ENCODE data around the gene BANF2.

The BANF2 gene

DNA sequence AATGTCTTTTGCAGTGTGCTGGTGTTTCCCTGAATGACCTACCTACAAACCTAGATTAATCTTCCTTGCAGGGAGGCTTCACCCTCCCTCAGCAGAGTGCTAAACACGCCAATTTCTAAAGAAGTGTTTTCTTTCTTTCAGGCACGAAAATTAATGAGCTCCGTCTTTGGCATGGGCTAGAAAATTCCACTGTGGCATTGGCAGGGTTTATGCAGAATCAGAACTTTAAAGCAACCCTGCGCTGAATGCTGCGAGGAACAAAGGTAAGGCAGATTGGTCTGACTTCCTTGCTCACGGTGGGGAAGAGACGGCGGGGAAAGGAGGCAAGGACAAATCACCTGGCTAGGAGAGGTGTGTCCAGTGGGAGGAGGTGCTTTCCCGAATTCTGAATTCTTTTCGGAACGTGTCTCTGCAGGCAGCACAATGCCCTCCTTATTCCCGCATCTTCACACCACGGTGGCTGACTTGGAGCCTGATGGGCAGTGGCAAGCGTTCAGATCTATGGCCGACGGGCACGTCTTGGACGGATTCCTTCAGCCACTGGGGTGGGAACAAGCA lies 6.2 kb upstream of the BANF2 start:
- Histone ChIP-seq H3K14ac (ENCODE audit: low read length in 2 of 2) (no peak overlapping the region), H2AK5ac (ENCODE audit: low read length, severe bottlenecking) (no peak overlapping the region), H2BK12ac (ENCODE audit: low read length in 2 of 2) (no peak overlapping the region), H2BK120ac (ENCODE audit: low read depth, low read length) (no peak overlapping the region), H2BK15ac (ENCODE audit: low read depth, poor library complexity, severe bottlenecking) (no peak overlapping the region), H3K18ac (ENCODE audit: low read depth in 1 of 2, low read length in 2 of 2) (no peak overlapping the region), H3K23ac (ENCODE audit: low read length in 2 of 2) (no peak overlapping the region), H3K27me3 (ENCODE audit: control insufficient read depth in 1 of 2, insufficient read depth in 1 of 2, low read length in 2 of 2) (peaks cover 9 to 14% of the 10 kb centered on the region in 2 experiments), H3K4me3 (ENCODE audit: insufficient read depth in 1 of 2, low read depth in 1 of 2, low read length in 2 of 2) (no peak overlapping the region), H3K27ac (ENCODE audit: low read length, poor library complexity, severe bottlenecking) (no peak overlapping the region), H3K9me3 (ENCODE audit: control insufficient read depth, low read length) (no peaks in the 10 kb centered on the region), H2AFZ (ENCODE audit: low read depth, low read length) (no peak overlapping the region), H3K4me1 (ENCODE audit: control insufficient read depth, insufficient read depth, low read depth, low read length) (no peaks in the 10 kb centered on the region), H2BK5ac (ENCODE audit: low read depth, low read length, poor library complexity, severe bottlenecking) (no peak overlapping the region), H3K36me3 (ENCODE audit: control insufficient read depth in 1 of 2, insufficient read depth in 2 of 2, low read depth in 1 of 2, low read length in 2 of 2) (no peaks in the 10 kb centered on the region), H3K4ac (ENCODE audit: low read depth in 1 of 2, low read length in 2 of 2) (no peak overlapping the region), H4K8ac (ENCODE audit: low read length) (no peak overlapping the region), H3K4me2 (ENCODE audit: low read length, poor library complexity, severe bottlenecking) (no peak overlapping the region), H3K9ac (ENCODE audit: low read length) (no peak overlapping the region), H4K91ac (ENCODE audit: low read length) (no peak overlapping the region), H3K79me1 (replicated peaks; ENCODE audit: low read length, poor library complexity, severe bottlenecking) (no peaks in the 10 kb centered on the region)
- no peak for DNase-seq
- 67% methylated on average over 18 of the region's 18 CpGs for WGBS

- Histone ChIP-seq H2BK15ac (ENCODE audit: low read depth, poor library complexity, severe bottlenecking) (no peak overlapping the region), H3K4me3 (ENCODE audit: insufficient read depth in 1 of 2, low read depth in 1 of 2, low read length in 2 of 2) (no peak overlapping the region), H3K27ac (ENCODE audit: low read length, poor library complexity, severe bottlenecking) (no peak overlapping the region), H4K91ac (ENCODE audit: low read length) (no peak overlapping the region), H3K9ac (ENCODE audit: low read length) (no peak overlapping the region), H3K4ac (ENCODE audit: low read depth in 1 of 2, low read length in 2 of 2) (no peak overlapping the region), H3K9me3 (ENCODE audit: control insufficient read depth, low read length) (no peaks in the 10 kb centered on the region), H3K23ac (ENCODE audit: low read length in 2 of 2) (no peak overlapping the region), H2AFZ (ENCODE audit: low read depth, low read length) (no peak overlapping the region), H3K18ac (ENCODE audit: low read depth in 1 of 2, low read length in 2 of 2) (no peak overlapping the region), H2BK120ac (ENCODE audit: low read depth, low read length) (no peak overlapping the region), H3K27me3 (ENCODE audit: control insufficient read depth in 1 of 2, insufficient read depth in 1 of 2, low read length in 2 of 2) (peaks cover 9 to 11% of the 10 kb centered on the region in 2 experiments), H3K79me1 (replicated peaks; ENCODE audit: low read length, poor library complexity, severe bottlenecking) (no peaks in the 10 kb centered on the region), H2BK12ac (ENCODE audit: low read length in 2 of 2) (no peak overlapping the region), H4K8ac (ENCODE audit: low read length) (no peak overlapping the region), H2AK5ac (ENCODE audit: low read length, severe bottlenecking) (no peak overlapping the region), H3K4me2 (ENCODE audit: low read length, poor library complexity, severe bottlenecking) (no peak overlapping the region), H2BK5ac (ENCODE audit: low read depth, low read length, poor library complexity, severe bottlenecking) (no peak overlapping the region), H3K14ac (ENCODE audit: low read length in 2 of 2) (no peak overlapping the region), H3K36me3 (ENCODE audit: control insufficient read depth in 1 of 2, insufficient read depth in 2 of 2, low read depth in 1 of 2, low read length in 2 of 2) (no peaks in the 10 kb centered on the region), H3K4me1 (ENCODE audit: control insufficient read depth, insufficient read depth, low read depth, low read length) (no peaks in the 10 kb centered on the region)
- DNase-seq = no peak
- WGBS = 100% methylated on average over 1 of the region's 3 CpGs
Observed at GRCh38 chr20:17694767-17695166, 5.0 kb upstream of the BANF2 start.

- H3K4me1 ChIP-seq (ENCODE audit: control insufficient read depth, insufficient read depth, low read depth, low read length) = no peaks in the 10 kb centered on the region
- H3K27me3 ChIP-seq (ENCODE audit: control insufficient read depth in 1 of 2, insufficient read depth in 1 of 2, low read length in 2 of 2) = peaks cover 11% of the 10 kb centered on the region in 2 experiments
- no peak overlapping the region for H3K18ac ChIP-seq (ENCODE audit: low read depth in 1 of 2, low read length in 2 of 2)
- no peaks in the 10 kb centered on the region for H3K79me1 ChIP-seq (replicated peaks; ENCODE audit: low read length, poor library complexity, severe bottlenecking)
- H4K8ac ChIP-seq (ENCODE audit: low read length) = no peak overlapping the region
- WGBS = 85% methylated on average over 1 of the region's 1 CpG
- H3K4me2 ChIP-seq (ENCODE audit: low read length, poor library complexity, severe bottlenecking) = no peak overlapping the region
- DNase-seq = no peak
- no peaks in the 10 kb centered on the region for H3K9me3 ChIP-seq (ENCODE audit: control insufficient read depth, low read length)
- no peak overlapping the region for H3K23ac ChIP-seq (ENCODE audit: low read length in 2 of 2)
- no peaks in the 10 kb centered on the region for H3K36me3 ChIP-seq (ENCODE audit: control insufficient read depth in 1 of 2, insufficient read depth in 2 of 2, low read depth in 1 of 2, low read length in 2 of 2)
- H3K27ac ChIP-seq (ENCODE audit: low read length, poor library complexity, severe bottlenecking) = no peak overlapping the region
- H2BK120ac ChIP-seq (ENCODE audit: low read depth, low read length) = no peak overlapping the region
- no peak overlapping the region for H3K4ac ChIP-seq (ENCODE audit: low read depth in 1 of 2, low read length in 2 of 2)
- no peak overlapping the region for H2AK5ac ChIP-seq (ENCODE audit: low read length, severe bottlenecking)
- no peak overlapping the region for H2BK5ac ChIP-seq (ENCODE audit: low read depth, low read length, poor library complexity, severe bottlenecking)
- H3K9ac ChIP-seq (ENCODE audit: low read length) = no peak overlapping the region
- no peak overlapping the region for H2BK12ac ChIP-seq (ENCODE audit: low read length in 2 of 2)
- no peak overlapping the region for H4K91ac ChIP-seq (ENCODE audit: low read length)
- H3K4me3 ChIP-seq (ENCODE audit: insufficient read depth in 1 of 2, low read depth in 1 of 2, low read length in 2 of 2) = no peak overlapping the region
- H2BK15ac ChIP-seq (ENCODE audit: low read depth, poor library complexity, severe bottlenecking) = no peak overlapping the region
- H2AFZ ChIP-seq (ENCODE audit: low read depth, low read length) = no peak overlapping the region
- H3K14ac ChIP-seq (ENCODE audit: low read length in 2 of 2) = no peak overlapping the region
Observed at GRCh38 chr20:17696287-17696686, 3.5 kb upstream of the BANF2 start.

GRCh38 chr20:17697171-17697570 lies 2.6 kb upstream of the BANF2 start:
- Histone ChIP-seq H2AFZ (ENCODE audit: low read depth, low read length) (no peak overlapping the region), H3K79me1 (replicated peaks; ENCODE audit: low read length, poor library complexity, severe bottlenecking) (no peaks in the 10 kb centered on the region), H3K23ac (ENCODE audit: low read length in 2 of 2) (no peak overlapping the region), H3K9ac (ENCODE audit: low read length) (no peak overlapping the region), H2BK5ac (ENCODE audit: low read depth, low read length, poor library complexity, severe bottlenecking) (no peak overlapping the region), H2BK15ac (ENCODE audit: low read depth, poor library complexity, severe bottlenecking) (no peak overlapping the region), H3K27me3 (ENCODE audit: control insufficient read depth in 1 of 2, insufficient read depth in 1 of 2, low read length in 2 of 2) (peaks cover 9 to 11% of the 10 kb centered on the region in 2 experiments), H3K4me2 (ENCODE audit: low read length, poor library complexity, severe bottlenecking) (no peak overlapping the region), H3K14ac (ENCODE audit: low read length in 2 of 2) (no peak overlapping the region), H3K27ac (ENCODE audit: low read length, poor library complexity, severe bottlenecking) (no peak overlapping the region), H3K36me3 (ENCODE audit: control insufficient read depth in 1 of 2, insufficient read depth in 2 of 2, low read depth in 1 of 2, low read length in 2 of 2) (no peaks in the 10 kb centered on the region), H3K9me3 (ENCODE audit: control insufficient read depth, low read length) (no peaks in the 10 kb centered on the region), H2AK5ac (ENCODE audit: low read length, severe bottlenecking) (no peak overlapping the region), H3K4ac (ENCODE audit: low read depth in 1 of 2, low read length in 2 of 2) (no peak overlapping the region), H2BK12ac (ENCODE audit: low read length in 2 of 2) (no peak overlapping the region), H3K4me1 (ENCODE audit: control insufficient read depth, insufficient read depth, low read depth, low read length) (no peaks in the 10 kb centered on the region), H3K4me3 (ENCODE audit: insufficient read depth in 1 of 2, low read depth in 1 of 2, low read length in 2 of 2) (no peak overlapping the region), H4K8ac (ENCODE audit: low read length) (no peak overlapping the region), H2BK120ac (ENCODE audit: low read depth, low read length) (no peak overlapping the region), H3K18ac (ENCODE audit: low read depth in 1 of 2, low read length in 2 of 2) (no peak overlapping the region), H4K91ac (ENCODE audit: low read length) (no peak overlapping the region)
- DNase-seq = no peak
- 71% methylated on average over 1 of the region's 1 CpG for whole genome bisulfite sequencing

Measured in mesenchymal stem cell (in vitro differentiated cells and primary cell).